GM21737 (cell line): ENCODE data around the gene CDH12.
"Not testable (repeated sequence)": the region's sequence is repeated elsewhere in the genome, so short reads cannot be mapped to it uniquely, and the experiment has no call there.

Experiments used
- ATAC-seq: cut with Tn5 transposase; IDR thresholded peaks from one replicate; pipeline ENCODE4 v1.9.1; 2021; ENCODE audit warnings: mild to moderate bottlenecking, moderate library complexity; ENCODE audit not compliant: unreplicated experiment

The CDH12 gene

DNA sequence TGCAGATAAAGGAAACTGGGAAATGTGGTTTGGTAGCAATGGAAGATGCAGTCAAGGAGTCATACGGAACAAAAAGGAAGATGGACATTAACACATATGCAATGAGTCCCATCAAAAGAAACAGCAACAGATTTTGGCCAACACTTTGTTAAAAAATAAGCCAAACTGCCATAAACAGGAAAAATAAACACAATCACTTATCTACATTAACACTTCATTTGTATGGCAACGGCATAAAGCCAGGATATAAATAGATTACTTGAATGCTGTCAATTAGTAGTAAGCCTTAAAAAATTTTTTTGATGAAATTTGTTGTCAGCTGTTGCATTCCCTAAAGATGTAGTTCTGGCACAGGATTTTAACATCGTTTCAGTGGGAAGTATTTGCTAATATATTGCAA, 190.8 kb downstream of the CDH12 start:
- no peak for ATAC-seq

DNA sequence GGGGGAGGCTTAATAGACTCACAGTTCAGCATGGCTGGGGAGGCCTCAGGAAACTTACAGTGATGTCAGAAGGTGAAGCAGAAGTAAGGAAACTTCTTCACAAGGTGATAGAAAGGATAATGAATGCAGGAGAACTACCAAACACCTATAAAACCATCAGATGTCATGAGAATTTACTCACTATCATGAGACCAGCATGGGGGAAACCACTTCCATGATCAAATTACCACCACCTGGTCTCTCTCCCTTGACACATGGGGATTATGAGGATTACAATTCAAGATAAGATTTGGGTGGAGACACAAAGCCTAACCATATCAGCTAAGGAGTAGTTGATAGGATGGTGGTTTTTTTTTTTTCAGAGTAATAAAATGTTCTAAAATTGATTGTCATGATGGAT, 201.8 kb downstream of the CDH12 start:
- no peak for ATAC-seq

DNA sequence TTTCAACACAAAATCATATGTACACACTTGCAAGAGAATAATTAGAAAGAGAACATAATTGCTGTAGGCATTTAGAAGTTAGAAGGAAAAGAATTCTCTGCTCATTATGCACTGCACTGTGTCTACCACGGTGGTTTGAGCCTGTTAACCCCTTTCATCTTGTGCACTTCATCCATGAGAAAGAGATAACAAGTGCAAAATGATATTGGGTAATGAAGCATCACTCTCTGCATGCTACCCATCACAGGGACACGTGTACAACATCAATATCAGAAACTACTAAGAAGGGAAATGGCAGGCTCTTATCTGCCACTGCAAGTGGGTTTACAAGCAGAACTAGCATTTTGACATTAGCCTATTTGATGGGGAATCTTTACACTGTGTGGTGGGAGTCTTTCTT, 202.6 kb downstream of the CDH12 start:
- ATAC-seq = no peak

DNA sequence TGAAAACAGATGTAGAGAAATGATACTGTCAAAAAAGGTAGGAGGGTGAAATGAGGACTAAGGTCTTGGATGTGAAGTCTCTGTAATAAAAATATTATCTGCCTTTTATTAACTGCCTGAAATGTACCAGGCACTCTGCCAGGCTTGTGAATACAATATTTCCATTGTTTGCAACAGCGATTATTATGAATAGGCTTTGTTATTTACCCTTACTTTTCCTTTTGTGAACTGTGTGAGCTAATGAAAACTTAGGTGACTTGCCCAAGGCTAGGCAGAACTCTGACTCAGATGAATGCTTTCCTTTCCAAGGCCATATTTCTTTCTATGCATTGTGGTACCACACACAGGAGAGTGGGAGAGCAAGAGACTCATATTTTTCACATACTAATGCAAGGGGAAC, 204.1 kb downstream of the CDH12 start:
- ATAC-seq = no peak

DNA sequence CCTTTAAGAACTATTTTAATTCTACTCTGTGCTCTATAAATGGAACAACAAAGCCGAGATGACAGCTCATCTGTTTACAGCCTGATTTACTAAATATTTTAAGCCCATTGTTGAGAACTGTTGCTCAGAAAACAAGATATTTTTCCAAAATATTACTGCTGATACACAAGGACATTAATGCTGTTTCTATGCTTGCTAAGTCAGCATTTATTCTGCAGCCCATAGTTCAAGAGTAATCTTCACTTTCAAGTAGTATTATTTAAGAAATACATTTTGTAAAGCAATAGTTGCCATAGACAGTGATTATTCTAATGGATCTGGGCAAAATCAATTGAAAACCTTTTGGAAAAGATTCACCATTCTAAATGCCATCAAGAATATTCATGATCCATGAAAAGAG, 208.3 kb downstream of the CDH12 start:
- ATAC-seq = no peak

DNA sequence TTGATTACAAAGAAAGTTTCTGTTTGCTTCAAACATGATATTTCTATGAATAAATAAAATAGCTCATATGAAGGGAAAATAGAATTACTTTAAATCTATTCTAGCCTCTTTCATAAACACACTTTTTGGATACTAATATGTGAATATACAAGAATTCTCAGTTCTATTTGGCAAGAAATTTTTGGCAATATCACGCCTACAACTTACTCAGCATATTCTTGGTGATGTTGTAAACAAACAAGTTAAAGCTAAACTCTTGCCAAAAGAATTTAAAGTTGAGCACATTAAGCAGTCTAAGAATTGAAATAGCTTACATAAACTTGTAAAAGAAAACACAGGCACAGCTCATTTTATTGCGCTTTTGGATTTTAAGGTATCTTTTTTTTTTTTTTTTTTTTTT, 209.8 kb downstream of the CDH12 start:
- no peak for ATAC-seq

DNA sequence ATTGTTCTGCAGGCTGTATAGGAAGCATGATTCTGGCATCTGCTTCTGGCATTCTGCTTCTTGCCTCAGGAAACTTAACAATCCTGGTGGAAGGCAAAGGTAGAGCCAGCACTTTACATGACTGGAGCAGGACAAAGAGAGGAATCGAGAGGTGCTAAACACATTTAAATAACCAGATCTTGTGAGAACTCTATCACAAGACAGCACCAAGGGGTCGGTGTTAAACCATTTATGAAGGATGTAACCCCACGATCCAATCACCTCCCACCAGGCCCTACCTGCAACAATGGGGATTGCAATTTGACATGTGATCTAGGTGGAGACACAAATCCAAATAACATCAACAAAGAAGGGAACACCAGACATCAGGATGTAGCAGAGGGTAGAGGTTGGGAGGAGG, 221.5 kb downstream of the CDH12 start:
- ATAC-seq = no peak

DNA sequence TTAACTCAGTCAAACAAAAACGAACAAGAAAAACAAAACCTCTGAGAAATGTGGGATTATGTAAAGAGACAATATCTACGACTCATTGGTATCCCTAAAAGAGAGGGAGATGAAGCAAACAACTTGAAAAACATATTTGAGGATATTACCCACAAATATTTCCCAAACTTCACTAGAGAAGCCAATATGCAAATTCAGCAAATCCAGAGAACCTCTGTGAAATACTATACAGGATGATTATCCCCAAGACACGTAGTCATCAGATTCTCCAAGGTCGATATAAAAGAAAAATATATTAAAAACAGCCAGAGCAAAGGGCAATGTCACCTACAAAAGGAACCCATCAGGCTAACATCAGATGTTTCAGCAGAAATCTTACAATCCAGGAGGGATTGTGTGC, 226.1 kb downstream of the CDH12 start:
- ATAC-seq = no peak

DNA sequence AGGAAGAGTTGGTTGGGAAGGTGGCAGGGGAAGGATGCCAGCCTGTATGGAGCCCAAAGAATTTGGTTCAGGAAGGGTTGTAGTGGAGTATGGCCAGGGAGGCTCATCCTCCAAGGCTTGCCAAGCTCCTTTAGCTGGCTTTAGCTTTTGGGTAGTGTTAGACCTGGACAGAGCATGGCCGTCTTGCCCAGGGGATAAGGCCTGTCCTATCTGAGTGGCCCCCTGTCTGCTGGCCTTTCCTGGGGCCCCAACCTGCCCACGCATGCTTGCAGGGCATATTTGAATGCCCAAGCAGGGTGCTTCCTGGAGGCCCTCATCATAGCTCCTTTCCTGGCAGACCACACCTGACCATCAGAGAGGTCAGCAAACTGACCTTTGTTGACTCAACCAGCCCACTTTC, 227.7 kb downstream of the CDH12 start:
- ATAC-seq = no peak

DNA sequence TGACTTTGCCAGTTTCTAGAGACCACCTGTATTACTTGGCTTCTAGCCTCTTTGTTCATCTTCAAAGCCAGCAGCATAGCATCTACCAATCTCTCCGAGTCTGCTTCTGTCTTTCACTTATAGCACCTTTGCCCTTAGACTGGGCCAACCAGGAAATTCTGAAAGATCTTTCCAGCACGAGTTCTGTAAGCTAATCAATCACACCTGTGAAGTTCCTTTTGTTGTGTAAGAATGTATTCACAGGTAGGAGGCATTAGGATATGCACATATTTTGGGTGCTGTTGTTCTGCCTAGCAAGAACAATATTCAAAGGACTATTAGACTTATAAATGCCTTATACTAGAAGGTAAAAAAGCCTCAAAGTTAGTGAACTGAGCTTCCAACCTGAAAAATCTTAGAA, 232.1 kb downstream of the CDH12 start:
- ATAC-seq = no peak

DNA sequence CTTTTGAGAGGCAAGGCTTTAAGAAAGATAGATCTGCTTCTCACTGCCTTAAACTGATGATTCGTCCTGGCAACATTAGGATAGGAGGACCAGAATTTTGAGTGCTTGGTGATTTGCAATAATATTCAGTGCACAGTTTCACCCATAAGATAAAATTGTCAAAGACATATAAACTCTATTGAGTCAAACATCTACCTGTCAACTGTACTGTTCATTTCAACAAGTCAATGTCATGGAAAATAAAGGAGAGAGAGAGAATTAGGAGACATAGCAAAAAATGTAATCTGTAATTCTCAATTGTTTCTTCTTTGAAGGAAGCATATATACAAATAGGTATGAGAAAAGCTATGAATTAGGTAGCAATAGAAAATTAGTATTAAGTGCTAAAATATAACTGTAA, 237.2 kb downstream of the CDH12 start:
- no peak for ATAC-seq

DNA sequence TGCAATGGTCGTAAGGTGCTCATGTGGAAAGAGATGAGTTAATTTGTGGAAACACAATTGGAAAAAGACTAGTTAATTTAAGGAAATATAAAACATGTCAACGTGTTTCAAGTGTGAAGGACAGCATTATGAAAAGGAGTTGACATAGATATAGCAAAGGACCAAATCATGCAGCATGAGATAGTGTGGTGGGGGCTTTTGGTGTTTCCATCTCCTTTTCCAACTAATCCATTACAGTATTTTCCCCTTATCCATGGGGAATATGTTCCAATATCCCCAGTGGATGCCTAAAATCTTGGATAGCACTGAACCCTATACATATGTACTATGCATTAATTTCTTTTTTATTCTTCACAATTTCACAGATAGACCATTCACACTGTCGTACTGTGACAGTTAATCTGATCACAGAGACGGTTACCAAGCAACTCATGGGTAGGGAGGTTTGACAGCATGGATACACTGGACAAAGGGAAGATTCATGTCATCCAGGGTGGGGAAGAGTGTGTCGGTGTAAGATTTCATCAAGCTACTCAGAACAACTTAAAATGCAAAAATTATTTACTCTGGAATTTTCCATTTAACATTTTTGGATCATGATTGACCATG, 238.6 kb downstream of the CDH12 start:
- no peak for ATAC-seq

DNA sequence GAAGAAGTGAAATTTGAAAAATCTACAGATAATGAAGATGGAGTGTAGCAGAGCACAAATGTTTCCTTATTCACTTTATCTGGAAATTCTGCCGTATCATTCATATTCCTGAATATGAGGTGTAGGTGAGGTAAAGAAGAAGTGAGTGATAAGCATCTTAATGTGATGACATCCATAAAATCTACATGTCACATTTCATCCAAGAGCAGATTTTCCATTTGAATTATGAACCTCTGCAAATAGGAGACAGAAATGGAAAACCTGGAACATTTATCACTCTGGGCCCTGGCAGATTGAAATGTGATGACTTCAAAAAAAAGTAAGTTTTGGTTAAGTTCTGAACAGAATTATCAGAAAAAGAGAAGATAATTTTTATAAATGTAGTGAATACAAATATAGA, 240.2 kb downstream of the CDH12 start:
- no peak for ATAC-seq

DNA sequence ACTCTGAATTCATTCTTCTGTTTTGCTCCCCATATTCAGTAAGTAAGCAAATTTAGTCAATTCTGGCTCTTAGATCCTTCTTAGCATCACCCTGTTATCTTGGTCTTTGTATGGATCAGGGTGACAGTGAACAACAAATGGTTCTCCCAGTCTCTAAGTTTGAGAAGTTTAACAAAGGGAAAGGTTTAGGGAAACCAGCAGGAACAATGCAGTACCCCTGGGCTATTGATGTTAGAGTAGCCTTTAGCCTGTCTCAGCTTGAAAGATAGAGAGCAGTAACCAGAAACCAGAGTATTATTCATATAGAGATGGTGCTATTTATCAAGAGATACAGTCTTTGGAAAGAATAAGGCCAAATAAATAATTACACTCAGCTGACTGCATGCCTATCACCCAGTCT, 241.8 kb downstream of the CDH12 start:
- no peak for ATAC-seq

DNA sequence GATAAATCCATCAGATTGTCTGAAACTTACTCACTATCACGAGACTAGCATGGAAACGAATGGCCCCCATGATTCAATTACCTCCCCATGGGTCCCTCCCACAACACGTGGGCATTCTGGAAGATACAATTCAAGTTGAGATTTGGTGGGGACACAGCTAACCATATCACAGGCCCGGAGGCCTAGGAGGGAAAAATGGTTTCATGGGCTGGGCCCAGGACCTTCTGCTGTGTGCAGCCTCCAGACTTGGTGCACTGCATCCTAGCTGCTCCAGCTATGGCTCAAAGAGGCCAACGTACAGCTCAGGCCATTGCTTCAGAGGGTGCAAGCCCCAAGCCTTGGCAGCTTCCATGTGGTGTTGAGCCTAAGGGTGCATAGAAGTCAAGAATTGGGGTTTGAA, 245.6 kb downstream of the CDH12 start:
- not testable (repeated sequence) for ATAC-seq

DNA sequence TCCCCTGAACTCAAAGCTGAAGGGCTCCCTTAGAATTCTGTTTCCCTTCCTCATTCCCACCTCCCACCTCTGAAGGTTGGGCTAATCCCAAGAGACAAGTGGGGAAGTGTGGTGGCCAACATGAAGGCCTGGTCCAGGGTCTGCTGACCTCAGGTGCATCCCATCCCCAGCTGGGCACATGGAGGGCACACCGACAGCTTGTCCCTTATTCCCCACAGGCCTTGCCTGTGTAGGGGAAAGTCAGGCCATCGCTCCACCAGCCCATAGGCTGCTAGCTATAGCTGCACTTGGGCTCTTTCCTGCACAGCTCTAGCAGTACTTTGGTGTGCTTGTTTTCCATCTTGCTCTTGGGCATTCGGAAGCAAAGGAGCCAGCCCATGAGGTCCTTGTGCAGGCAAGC, 247.7 kb downstream of the CDH12 start:
- ATAC-seq = no peak

DNA sequence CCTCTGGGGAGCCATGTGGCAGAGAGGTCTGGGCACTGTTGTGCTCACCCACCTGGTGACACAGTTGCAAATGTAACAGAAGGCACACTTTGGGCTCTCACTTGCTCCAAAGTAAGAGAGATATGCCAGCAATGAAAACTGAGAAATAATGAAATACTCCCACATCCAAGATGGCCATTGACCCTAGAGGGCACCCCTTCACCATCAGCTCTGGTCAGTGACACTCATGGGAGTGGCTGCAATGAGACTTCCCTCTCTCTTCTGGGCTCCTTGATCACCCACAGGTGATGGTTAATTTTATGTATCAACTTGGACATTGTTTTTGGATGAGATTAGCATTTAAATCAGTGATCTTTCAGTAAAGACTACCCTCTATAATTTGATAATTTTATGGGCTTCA, 248.4 kb downstream of the CDH12 start:
- no peak for ATAC-seq

DNA sequence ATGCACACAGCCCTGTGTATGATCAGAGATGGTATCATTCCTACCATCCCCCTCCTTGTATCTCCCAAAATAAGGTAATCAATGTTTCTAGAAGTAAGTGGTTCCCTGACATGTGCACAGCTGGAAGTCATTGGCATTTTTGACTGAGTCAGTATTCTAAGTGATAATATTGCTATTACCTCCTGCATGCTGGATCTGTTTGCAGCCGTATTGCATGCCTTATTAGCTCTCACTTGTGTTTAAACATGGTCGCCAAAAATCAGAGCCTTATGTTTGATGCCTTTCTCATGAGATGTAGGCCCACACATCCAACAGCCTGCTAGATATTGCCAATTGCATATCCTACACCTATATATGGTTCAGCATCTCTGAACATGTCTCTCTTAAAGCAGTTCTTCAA, 254.3 kb downstream of the CDH12 start:
- ATAC-seq = no peak

DNA sequence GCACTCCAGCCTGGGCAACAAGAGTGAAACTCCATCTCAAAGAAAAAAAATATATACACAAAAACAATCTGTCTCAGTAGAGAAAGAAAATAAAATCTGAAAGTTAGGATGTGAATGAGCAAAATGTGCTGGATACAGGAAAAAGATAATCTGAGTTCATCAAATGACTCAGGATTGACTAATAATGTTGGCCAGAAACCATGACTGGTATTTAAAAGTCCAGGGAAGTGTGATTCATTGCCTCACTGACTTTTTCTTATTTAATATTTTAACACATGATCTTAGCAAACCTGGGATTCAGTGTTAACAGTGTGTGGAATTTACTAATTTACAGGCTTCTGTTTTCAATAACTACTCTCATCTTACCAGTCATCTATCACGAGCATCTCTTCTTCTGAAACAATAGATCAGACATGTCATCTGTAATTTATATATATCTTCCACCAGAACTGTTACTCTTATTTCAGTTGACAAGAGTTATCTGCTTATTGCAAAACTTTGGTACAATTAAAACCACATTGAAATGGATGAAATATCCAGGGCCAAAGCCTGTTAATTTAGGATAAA, 256.7 kb downstream of the CDH12 start:
- no peak for ATAC-seq

DNA sequence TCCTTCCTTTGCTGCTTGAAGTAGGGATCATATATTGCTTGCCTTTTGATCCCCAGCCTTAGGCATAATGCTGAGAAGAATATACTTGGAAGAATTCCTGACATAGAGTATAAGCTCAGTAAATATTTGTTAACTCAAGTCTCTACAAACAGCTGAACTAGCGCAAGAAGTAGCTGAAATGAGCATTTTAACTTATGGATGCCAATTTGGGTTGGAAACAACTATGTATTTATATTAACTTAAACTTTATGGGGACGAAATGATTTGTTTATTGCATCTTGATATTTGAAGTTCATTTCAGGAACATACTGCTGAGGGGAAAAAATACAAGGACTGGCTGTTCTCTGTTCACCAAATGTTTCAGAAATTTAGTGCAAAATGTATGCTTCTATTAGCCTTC, 258.7 kb downstream of the CDH12 start:
- no peak for ATAC-seq

DNA sequence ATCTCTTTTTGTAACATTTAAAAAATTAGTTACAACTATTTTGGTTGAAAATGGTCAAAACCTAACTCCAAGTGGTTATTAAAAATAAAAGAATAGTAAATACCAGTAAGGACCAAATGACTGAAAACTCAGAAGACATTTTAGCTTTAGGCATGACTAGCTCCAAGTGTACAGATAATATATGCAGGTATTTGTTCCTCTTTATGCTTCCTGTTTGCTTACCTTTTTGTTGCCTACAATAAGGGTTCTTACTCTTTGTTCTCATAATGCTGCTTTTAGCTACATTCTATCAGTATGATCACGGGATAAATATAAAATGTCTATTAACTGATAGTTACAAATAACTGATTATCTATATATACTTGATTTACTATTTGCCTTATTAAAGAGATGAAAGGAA, 259.6 kb downstream of the CDH12 start:
- peak; percentile 87 for ATAC-seq

DNA sequence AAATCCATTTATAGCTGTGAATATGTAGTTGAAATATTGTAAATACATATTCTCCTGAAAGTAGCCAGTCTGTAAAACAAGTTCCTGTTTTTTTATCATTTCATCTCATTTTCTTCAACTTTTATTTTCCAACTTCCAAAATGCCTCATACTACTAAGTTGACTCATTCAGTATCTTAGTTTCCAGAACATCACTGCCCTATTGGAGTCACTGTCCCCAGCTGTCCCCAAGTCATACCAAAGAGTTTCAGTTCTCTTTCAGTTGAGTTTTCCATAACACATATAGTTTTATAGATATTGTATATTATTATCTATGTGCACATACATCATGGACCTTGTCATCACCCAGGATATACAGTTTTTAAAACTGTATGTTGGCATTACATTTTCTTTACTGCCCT, 261.7 kb downstream of the CDH12 start:
- no peak for ATAC-seq

DNA sequence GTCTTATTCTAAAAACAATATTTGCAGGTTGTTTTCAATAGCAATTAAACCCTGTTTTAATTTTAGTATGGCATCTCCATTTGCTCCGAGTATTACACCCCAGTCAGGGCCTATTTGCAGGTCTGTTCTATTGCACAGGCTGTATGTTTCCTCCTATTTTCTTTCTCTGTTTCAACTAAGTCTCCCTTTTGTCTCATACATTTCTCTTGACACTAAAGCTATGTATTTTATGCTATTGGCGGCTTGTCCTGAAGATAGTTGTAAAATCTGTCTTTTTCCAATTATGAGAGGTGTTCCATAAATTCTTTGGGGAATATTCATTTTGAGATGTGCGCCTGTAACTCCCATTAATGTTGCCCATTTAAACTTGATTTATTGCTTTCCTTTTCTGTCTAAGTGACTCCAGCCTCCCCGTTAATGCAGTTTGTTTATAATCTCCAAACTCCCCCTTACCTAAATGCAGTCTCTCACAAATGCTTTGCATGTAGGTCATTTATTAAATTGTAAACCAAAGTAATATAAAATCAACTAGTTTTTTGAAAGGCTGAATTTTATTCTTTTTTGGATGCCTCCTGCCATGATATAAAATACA, 262.4 kb downstream of the CDH12 start:
- no peak for ATAC-seq
